Hepatocyte (in vitro differentiated cells): Measurements from ENCODE around the gene TMA7. TPM values are rescaled to one million over a fixed set of nuclear protein-coding genes. Genes with fewer than 3 reads are reported as not detected.
"Not testable (repeated sequence)": the region's sequence is repeated elsewhere in the genome, so short reads cannot be mapped to it uniquely, and the experiment has no call there.

Experiments
- DNase-seq: peaks from one replicate; pipeline ENCODE4 v3.0.0-alpha.2; 2016; ENCODE audit warnings: low spot score
- H2AFZ ChIP-seq: fragments of 200-600 bp; sonication (generic); 2 replicates; pipeline ENCODE4 v1.6.0; 2016; ENCODE audit warnings: antibody characterized with exemption, mild to moderate bottlenecking
- H3K27ac ChIP-seq: fragments of 200-600 bp; sonication (generic); 2 replicates; pipeline ENCODE4 v1.5.1; 2016; ENCODE audit warnings: mild to moderate bottlenecking
- H3K27me3 ChIP-seq: fragments of 200-600 bp; sonication (generic); 2 replicates; pipeline ENCODE4 v1.6.1; 2016
- H3K36me3 ChIP-seq: fragments of 200-600 bp; sonication (generic); replicated peaks from 2 replicates; pipeline ENCODE4 v1.5.1; 2016; ENCODE audit warnings: low read depth; ENCODE audit not compliant: insufficient read depth
- H3K4me1 ChIP-seq: fragments of 200-600 bp; sonication (generic); 2 replicates; pipeline ENCODE4 v1.5.1; 2016; ENCODE audit warnings: mild to moderate bottlenecking, moderate library complexity; ENCODE audit not compliant: insufficient read depth
- H3K4me2 ChIP-seq: fragments of 200-600 bp; sonication (generic); 2 replicates; pipeline ENCODE4 v1.6.0; 2016
- H3K4me3 ChIP-seq: fragments of 200-600 bp; sonication (generic); 2 replicates; pipeline ENCODE4 v1.5.1; 2016; ENCODE audit warnings: mild to moderate bottlenecking
- H3K79me2 ChIP-seq: fragments of 200-600 bp; sonication (generic); 2 replicates; pipeline ENCODE4 v1.6.0; 2017; ENCODE audit warnings: mild to moderate bottlenecking
- H3K9me2 ChIP-seq: fragments of 200-600 bp; sonication (generic); replicated peaks from 2 replicates; pipeline ENCODE4 v1.6.0; 2017; ENCODE audit warnings: mild to moderate bottlenecking; ENCODE audit not compliant: insufficient read depth
- H3K9me3 ChIP-seq: fragments of 200-600 bp; sonication (generic); 2 replicates; pipeline ENCODE4 v1.5.1; 2016; ENCODE audit warnings: low read depth, mild to moderate bottlenecking
- H4K20me1 ChIP-seq: fragments of 200-600 bp; sonication (generic); 2 replicates; pipeline ENCODE4 v1.6.0; 2016; ENCODE audit warnings: mild to moderate bottlenecking; ENCODE audit not compliant: insufficient read depth, poor library complexity, severe bottlenecking
- EZH2 ChIP-seq: fragments of 200-600 bp; sonication (generic); IDR thresholded peaks from 2 replicates; pipeline ENCODE4 v1.6.1; 2016; ENCODE audit warnings: antibody characterized with exemption, mild to moderate bottlenecking, borderline replicate concordance
- EZH2phosphoT487 ChIP-seq: fragments of 200-600 bp; sonication (generic); IDR thresholded peaks from one replicate; pipeline ENCODE4 v1.6.1; 2018; ENCODE audit warnings: antibody characterized with exemption, mild to moderate bottlenecking, low read depth, moderate library complexity; ENCODE audit not compliant: unreplicated experiment, severe bottlenecking
- WGBS: methylation state at CpG from one replicate; pipeline ENCODE4 v1.1.6; 2016; ENCODE audit warnings: low lambda C conversion rate; ENCODE audit errors: missing lambda C conversion rate; 5-methylcytosine and 5-hydroxymethylcytosine counted together
- polyA plus RNA-seq: library from polyadenylated mRNA; unstranded; fragments of >200 nt; fragmentation: Nextera tagmentation; extraction: Ambion mirVana; gene quantifications from 2 replicates; pipeline ENCODE4 v1.2.1, GENCODE V29; 2016
- total RNA-seq: library from RNA; depleted of rRNA; stranded (reverse); fragments of >200 nt; gene quantifications from 2 replicates; pipeline ENCODE4 v1.2.3, GENCODE V29; 2014
- TF ChIP-seq, protein P1 (sequence below): fragments of 200-600 bp; sonication (generic); IDR thresholded peaks from 2 replicates; pipeline ENCODE4 v1.5.1; 2016; ENCODE audit warnings: antibody characterized with exemption, mild to moderate bottlenecking; ENCODE audit not compliant: poor library complexity

Gene TMA7
- total and polyA plus RNA-seq, 2 experiments from 2014 or later = 381 to 503 TPM

DNA sequence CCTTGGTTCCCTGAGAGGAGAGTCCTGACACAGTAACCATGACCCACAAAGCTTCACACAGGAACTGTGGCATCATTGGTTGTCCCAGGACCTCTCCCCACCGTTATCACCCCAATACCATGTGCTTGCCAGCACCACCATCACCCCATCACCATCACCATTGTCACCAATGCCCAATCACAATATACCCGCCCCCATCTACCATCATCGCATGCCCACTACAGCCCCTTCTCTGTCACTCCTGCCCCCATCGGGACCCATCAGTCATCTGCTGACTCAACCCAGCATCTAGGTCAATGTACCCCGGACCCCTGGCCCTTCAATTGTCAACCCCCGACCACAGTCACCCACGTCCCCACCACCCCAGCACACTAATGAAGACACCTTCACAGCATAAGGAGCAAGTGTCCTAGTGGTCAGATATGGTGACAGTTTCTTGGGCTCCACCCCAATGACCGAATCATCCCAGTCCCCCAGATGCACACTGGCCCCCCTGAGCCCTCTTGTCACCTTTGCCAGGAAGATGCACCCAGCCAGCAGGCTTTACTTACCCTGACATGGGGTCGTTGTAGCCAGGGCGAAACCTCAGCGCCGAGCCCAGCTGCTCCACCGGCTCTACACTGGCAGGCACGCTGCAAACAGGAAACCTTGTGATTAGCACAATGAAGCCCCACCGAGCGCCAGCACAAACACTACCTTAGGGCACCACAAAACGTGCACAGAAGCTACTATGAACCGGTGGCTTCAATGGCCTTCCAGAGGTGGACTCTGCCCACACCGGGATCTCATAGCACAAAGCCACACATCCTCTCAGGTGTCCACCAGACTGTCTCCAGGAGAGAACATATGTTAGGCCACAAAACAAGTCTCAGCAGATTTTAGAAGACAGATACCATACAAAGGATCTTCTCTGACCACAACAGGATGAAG is 38.8 kb downstream of the TMA7 start:
- Histone ChIP-seq H3K9me3 (no peaks in the 10 kb centered on the region), H3K79me2 (no peaks in the 10 kb centered on the region), H3K27ac (no peak overlapping the region), H3K27me3 (no peaks in the 10 kb centered on the region), H3K4me1 (peaks cover 6% of the 10 kb centered on the region), H3K4me2 (no peak overlapping the region), H3K36me3 (no peaks in the 10 kb centered on the region), H3K9me2 (no peaks in the 10 kb centered on the region), H2AFZ (no peak overlapping the region), H4K20me1 (no peaks in the 10 kb centered on the region), H3K4me3 (no peak overlapping the region)
- DNase-seq = no peak
- TF ChIP-seq EZH2phosphoT487 (no peak), EZH2 (no peak)
- TF ChIP-seq, protein P1, sequence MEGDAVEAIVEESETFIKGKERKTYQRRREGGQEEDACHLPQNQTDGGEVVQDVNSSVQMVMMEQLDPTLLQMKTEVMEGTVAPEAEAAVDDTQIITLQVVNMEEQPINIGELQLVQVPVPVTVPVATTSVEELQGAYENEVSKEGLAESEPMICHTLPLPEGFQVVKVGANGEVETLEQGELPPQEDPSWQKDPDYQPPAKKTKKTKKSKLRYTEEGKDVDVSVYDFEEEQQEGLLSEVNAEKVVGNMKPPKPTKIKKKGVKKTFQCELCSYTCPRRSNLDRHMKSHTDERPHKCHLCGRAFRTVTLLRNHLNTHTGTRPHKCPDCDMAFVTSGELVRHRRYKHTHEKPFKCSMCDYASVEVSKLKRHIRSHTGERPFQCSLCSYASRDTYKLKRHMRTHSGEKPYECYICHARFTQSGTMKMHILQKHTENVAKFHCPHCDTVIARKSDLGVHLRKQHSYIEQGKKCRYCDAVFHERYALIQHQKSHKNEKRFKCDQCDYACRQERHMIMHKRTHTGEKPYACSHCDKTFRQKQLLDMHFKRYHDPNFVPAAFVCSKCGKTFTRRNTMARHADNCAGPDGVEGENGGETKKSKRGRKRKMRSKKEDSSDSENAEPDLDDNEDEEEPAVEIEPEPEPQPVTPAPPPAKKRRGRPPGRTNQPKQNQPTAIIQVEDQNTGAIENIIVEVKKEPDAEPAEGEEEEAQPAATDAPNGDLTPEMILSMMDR = no peak
- WGBS = 89% methylated on average over 19 of the region's 19 CpGs

DNA sequence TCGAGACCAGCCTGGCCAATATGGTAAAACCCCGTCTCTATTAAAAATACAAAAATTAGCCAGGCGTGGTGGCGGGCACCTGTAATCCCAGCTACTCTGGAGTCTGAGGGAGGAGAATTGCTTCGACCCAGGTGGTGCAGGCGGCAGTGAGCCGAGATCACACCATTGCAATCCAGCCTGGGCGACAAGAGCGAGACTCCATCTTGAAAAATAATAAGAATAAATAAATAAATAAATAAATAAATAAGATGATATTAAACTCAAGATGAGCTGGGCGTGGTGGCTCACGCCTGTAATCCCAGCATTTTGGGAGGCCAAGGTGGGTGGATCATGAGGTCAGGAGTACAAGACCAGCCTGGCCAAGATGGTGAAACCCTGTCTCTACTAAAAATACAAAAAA is 40.8 kb downstream of the TMA7 start:
- not testable (repeated sequence) for H3K27me3 ChIP-seq, H3K79me2 ChIP-seq, H4K20me1 ChIP-seq, H3K36me3 ChIP-seq, H3K4me1 ChIP-seq, DNase-seq, H3K27ac ChIP-seq, H3K9me2 ChIP-seq, H3K4me3 ChIP-seq, H2AFZ ChIP-seq, H3K4me2 ChIP-seq, H3K9me3 ChIP-seq
- 96% methylated on average over 11 of the region's 11 CpGs for WGBS

DNA sequence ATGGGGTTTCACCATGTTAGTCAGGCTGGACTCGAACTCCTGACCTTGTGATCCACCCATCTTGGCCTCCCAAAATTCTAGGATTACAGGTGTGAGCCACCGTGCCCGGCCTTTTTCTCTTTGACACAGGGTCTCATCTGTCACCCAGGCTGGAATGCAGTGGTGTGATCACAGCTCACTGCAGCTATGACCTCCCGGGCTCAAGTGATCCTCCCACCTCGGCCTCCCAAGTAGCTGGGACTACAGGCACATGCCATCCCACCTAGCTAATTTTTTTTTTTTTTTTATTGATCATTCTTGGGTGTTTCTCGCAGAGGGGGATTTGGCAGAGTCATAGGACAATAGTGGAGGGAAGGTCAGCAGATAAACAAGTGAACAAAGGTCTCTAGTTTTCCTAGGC is 42.8 kb downstream of the TMA7 start:
- H3K4me2 ChIP-seq, H3K79me2 ChIP-seq, H3K4me3 ChIP-seq, H3K9me3 ChIP-seq, H3K27me3 ChIP-seq, DNase-seq, H2AFZ ChIP-seq, H3K4me1 ChIP-seq, H3K36me3 ChIP-seq, H4K20me1 ChIP-seq, H3K27ac ChIP-seq, H3K9me2 ChIP-seq: not testable (repeated sequence)
- WGBS = 71% methylated on average over 6 of the region's 6 CpGs

DNA sequence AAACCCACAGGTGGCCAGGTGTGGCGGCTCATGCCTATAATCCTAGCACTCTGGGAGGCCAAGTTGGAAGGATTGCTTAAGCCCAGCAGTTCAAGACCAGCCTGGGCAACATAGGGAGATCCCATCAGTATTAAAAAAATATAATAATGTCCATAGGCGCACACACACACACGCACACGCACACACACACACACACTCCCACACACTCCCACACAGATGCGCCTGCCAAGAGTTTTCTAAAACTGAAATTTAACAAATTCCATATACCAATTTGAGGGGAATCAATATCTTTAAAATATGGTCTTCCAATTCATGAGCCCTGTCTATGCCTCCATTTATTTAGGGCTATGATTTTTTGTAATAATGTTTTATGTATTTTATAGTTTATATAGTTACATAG is 46.9 kb downstream of the TMA7 start:
- whole genome bisulfite sequencing = 93% methylated on average over 5 of the region's 5 CpGs
- Histone ChIP-seq H3K4me2 (no peak overlapping the region), H3K9me2 (no peaks in the 10 kb centered on the region), H3K27ac (no peak overlapping the region), H3K4me1 (no peaks in the 10 kb centered on the region), H3K36me3 (no peaks in the 10 kb centered on the region), H3K4me3 (no peak overlapping the region), H3K27me3 (no peaks in the 10 kb centered on the region), H2AFZ (no peak overlapping the region), H3K9me3 (no peaks in the 10 kb centered on the region), H3K79me2 (no peaks in the 10 kb centered on the region), H4K20me1 (no peaks in the 10 kb centered on the region)
- TF ChIP-seq EZH2 = no peak
- TF ChIP-seq EZH2phosphoT487 = no peak
- TF ChIP-seq, protein P1 = no peak
- DNase-seq = no peak
